Endodermal cell (in vitro differentiated cells): Measurements from ENCODE around the gene ERICH6. TPM values are rescaled to one million over a fixed set of nuclear protein-coding genes. Genes with fewer than 3 reads are reported as not detected.

ENCODE experiments used
- DNase-seq: peaks from one replicate; pipeline ENCODE4 v3.0.0-alpha.2; 2017
- H3K27ac ChIP-seq: 2 replicates; pipeline ENCODE4 v1.5.1; 2013; ENCODE audit warnings: mild to moderate bottlenecking, low read depth, low read length, moderate library complexity
- H3K27me3 ChIP-seq: 2 replicates; pipeline ENCODE4 v1.6.1; 2013; ENCODE audit warnings: mild to moderate bottlenecking, low read length, moderate library complexity; ENCODE audit not compliant: insufficient read depth, control insufficient read depth, poor library complexity, severe bottlenecking
- H3K36me3 ChIP-seq: 2 replicates; pipeline ENCODE4 v1.7.0; 2013; ENCODE audit warnings: mild to moderate bottlenecking, low read length, moderate library complexity; ENCODE audit not compliant: control insufficient read depth, insufficient read depth
- H3K4me1 ChIP-seq: one replicate; pipeline ENCODE4 v1.7.0; 2013; ENCODE audit warnings: low read length; ENCODE audit not compliant: control insufficient read depth, insufficient read depth
- H3K4me3 ChIP-seq: 2 replicates; pipeline ENCODE4 v1.5.1; 2013; ENCODE audit warnings: mild to moderate bottlenecking, low read length, moderate library complexity
- H3K9ac ChIP-seq: 2 replicates; pipeline ENCODE4 v1.6.1; 2013; ENCODE audit warnings: mild to moderate bottlenecking, low read length, moderate library complexity; ENCODE audit not compliant: poor library complexity, severe bottlenecking; ENCODE audit errors: extremely low read depth
- H3K9me3 ChIP-seq: 2 replicates; pipeline ENCODE4 v1.6.1; 2013; ENCODE audit warnings: mild to moderate bottlenecking, low read length, moderate library complexity; ENCODE audit not compliant: control insufficient read depth
- H3K27ac Mint-ChIP-seq: 2 replicates; pipeline ENCODE4 v1.8.0; 2020; ENCODE audit warnings: mixed read lengths
- H3K27me3 Mint-ChIP-seq: 2 replicates; pipeline ENCODE4 v1.8.0; 2021; ENCODE audit warnings: mild to moderate bottlenecking, mixed read lengths; ENCODE audit not compliant: insufficient read depth
- H3K36me3 Mint-ChIP-seq: 2 replicates; pipeline ENCODE4 v1.8.0; 2020; ENCODE audit warnings: low read depth, mixed read lengths
- H3K4me1 Mint-ChIP-seq: 2 replicates; pipeline ENCODE4 v1.8.0; 2020; ENCODE audit warnings: mixed read lengths
- H3K4me3 Mint-ChIP-seq: 2 replicates; pipeline ENCODE4 v1.8.0; 2020; ENCODE audit warnings: mild to moderate bottlenecking, moderate library complexity, mixed read lengths
- H3K9me3 Mint-ChIP-seq: 2 replicates; pipeline ENCODE4 v1.8.0; 2020; ENCODE audit warnings: mild to moderate bottlenecking, mixed read lengths
- CTCF ChIP-seq: fragments of 200-600 bp; sonication (generic); conservative IDR thresholded peaks from 2 replicates; pipeline ENCODE4 v1.5.0; 2021; ENCODE audit warnings: antibody characterized with exemption, mild to moderate bottlenecking
- WGBS, 2 experiments: methylation state at CpG; one replicate each; pipeline versions ENCODE4 v1.1.5 to v1.1.7; 2013; ENCODE audit warnings: missing lambda C conversion rate in 2 of 2, mixed read lengths in 1 of 2; ENCODE audit not compliant: insufficient coverage in 1 of 2, insufficient read length in 1 of 2; 5-methylcytosine and 5-hydroxymethylcytosine counted together
- total RNA-seq, 2 donors: library from RNA; stranded (reverse); fragmentation: NEBNext Ultra II Directional in 1 of 2; extraction: Animal tissue kit (Norgen Biotek cat#: 25700) in 1 of 2; gene quantifications; 2 replicates in 1 of 2; 3 replicates in 1 of 2; pipeline ENCODE4 v1.2.1, GENCODE V29; 2021

ERICH6 gene
- total RNA-seq, 2 donors from 2014 or later, result 0.42 TPM; not detected in 1

GRCh38 chr3:150736903-150737832 lies 33.4 kb upstream of the ERICH6 start:
- Histone ChIP-seq H3K9ac (no peak overlapping the region), H3K4me3 (no peak overlapping the region), H3K4me1 (peaks cover 27% of the 10 kb centered on the region), H3K27ac (no peak overlapping the region), H3K27me3 (no peaks in the 10 kb centered on the region), H3K36me3 (peaks cover 3% of the 10 kb centered on the region), H3K9me3 (no peaks in the 10 kb centered on the region)
- Mint-ChIP-seq H3K4me3 (no peak overlapping the region), H3K9me3 (no peaks in the 10 kb centered on the region), H3K27me3 (peaks cover 3% of the 10 kb centered on the region), H3K4me1 (peaks cover 60% of the 10 kb centered on the region), H3K27ac (peak overlapping the region; percentile 87), H3K36me3 (peaks cover 14% of the 10 kb centered on the region)
- no peak for TF ChIP-seq CTCF
- peak; percentile 64 for DNase-seq
- 73 to 86% methylated on average over 4 to 8 of the region's 8 CpGs for WGBS, 2 experiments

GRCh38 chr3:150736316-150736719 lies 32.6 kb upstream of the ERICH6 start:
- Histone ChIP-seq H3K36me3 (no peaks in the 10 kb centered on the region), H3K9me3 (no peaks in the 10 kb centered on the region), H3K4me3 (no peak overlapping the region), H3K27me3 (no peaks in the 10 kb centered on the region), H3K4me1 (peaks cover 27% of the 10 kb centered on the region), H3K9ac (no peak overlapping the region), H3K27ac (no peak overlapping the region)
- TF ChIP-seq CTCF, result no peak
- Mint-ChIP-seq H3K4me3 (no peak overlapping the region), H3K36me3 (peaks cover 6% of the 10 kb centered on the region), H3K4me1 (peaks cover 59% of the 10 kb centered on the region), H3K27me3 (peaks cover 3% of the 10 kb centered on the region), H3K27ac (peak overlapping the region; percentile 87), H3K9me3 (no peaks in the 10 kb centered on the region)
- peak; percentile 75 for DNase-seq
- 44 to 54% methylated on average over 2 of the region's 2 CpGs for WGBS, 2 experiments

- Histone ChIP-seq H3K36me3 (no peaks in the 10 kb centered on the region), H3K27ac (no peak overlapping the region), H3K4me3 (no peak overlapping the region), H3K9me3 (no peaks in the 10 kb centered on the region), H3K27me3 (no peaks in the 10 kb centered on the region), H3K9ac (no peak overlapping the region), H3K4me1 (peaks cover 27% of the 10 kb centered on the region)
- no peak overlapping the region for H3K27ac Mint-ChIP-seq
- H3K4me3 Mint-ChIP-seq, result no peak overlapping the region
- 84 to 88% methylated on average over 1 of the region's 1 CpG for WGBS, 2 experiments
- H3K4me1 Mint-ChIP-seq, result peaks cover 57% of the 10 kb centered on the region
- peaks cover 3% of the 10 kb centered on the region for H3K27me3 Mint-ChIP-seq
- no peaks in the 10 kb centered on the region for H3K36me3 Mint-ChIP-seq
- DNase-seq, result no peak
- no peaks in the 10 kb centered on the region for H3K9me3 Mint-ChIP-seq
- no peak for TF ChIP-seq CTCF
Observed at GRCh38 chr3:150734795-150735119, 31.0 kb upstream of the ERICH6 start.
